Thyroid gland (tissue), 4 donors: ENCODE measurements around the gene ABR. TPM values are rescaled to one million over a fixed set of nuclear protein-coding genes. Genes with fewer than 3 reads are reported as not detected.

Experiments
- DNase-seq, 2 donors: peaks; one replicate each; pipeline ENCODE4 v3.0.0-alpha.2; 2019
- H3K27ac ChIP-seq, 3 donors: fragments of 200-600 bp; sonication (generic); 1 replicate in 2 of 3; 2 replicates in 1 of 3; pipeline ENCODE4 v1.5.1; 2016 to 2019; ENCODE audit warnings: mild to moderate bottlenecking in 1 of 3, moderate library complexity in 1 of 3
- H3K27me3 ChIP-seq: fragments of 200-600 bp; sonication (generic); one replicate; pipeline ENCODE4 v1.5.1; 2019
- H3K36me3 ChIP-seq, 2 donors: fragments of 200-600 bp; sonication (generic); one replicate each; pipeline ENCODE4 v1.5.1; 2016 to 2019
- H3K4me1 ChIP-seq, 2 donors: fragments of 200-600 bp; sonication (generic); one replicate each; pipeline ENCODE4 v1.5.1; 2017 to 2019
- H3K4me3 ChIP-seq, 3 donors: fragments of 200-600 bp; sonication (generic); replicated peaks in 1 of 3; 1 replicate in 2 of 3; 2 replicates in 1 of 3; pipeline ENCODE4 v1.5.1; 2016; ENCODE audit warnings: mild to moderate bottlenecking in 1 of 3
- H3K9me3 ChIP-seq: fragments of 200-600 bp; sonication (generic); one replicate; pipeline ENCODE4 v1.5.1; 2017
- POLR2A ChIP-seq, 2 donors: fragments of 450-650 bp; IDR thresholded peaks; one replicate each; pipeline ENCODE4 v1.6.1; 2017; ENCODE audit warnings: antibody characterized with exemption in 2 of 2, mild to moderate bottlenecking in 2 of 2, moderate library complexity in 1 of 2
- WGBS, 2 donors: methylation state at CpG; one replicate each; pipeline ENCODE4 v1.1.5; 2017; 5-methylcytosine and 5-hydroxymethylcytosine counted together
- intact Hi-C: fragments of 100-400 bp; cut with DNase I; formaldehyde crosslinking; loops from one replicate; pipeline ENCODE4 v1.15.1; 2023
- total RNA-seq, 4 donors: library from RNA; depleted of rRNA; stranded (reverse); fragments of >200 nt; gene quantifications; one replicate each; pipeline ENCODE4 v1.2.3, GENCODE V29; 2016
- TF ChIP-seq, protein P1 (sequence below), 6 experiments: fragments of 200-600 bp in 3 of 6; fragments of 450-650 bp in 3 of 6; sonication (generic) in 3 of 6; IDR thresholded peaks; one replicate each; pipeline ENCODE4 v1.5.1; 2016 to 2019; ENCODE audit warnings: antibody characterized with exemption in 6 of 6, mild to moderate bottlenecking in 2 of 6, inconsistent platforms in 1 of 6, moderate library complexity in 1 of 6

The ABR gene
- total RNA-seq, 4 donors from 2014 or later = 23.7 to 33.7 (median 31.5) TPM

DNA sequence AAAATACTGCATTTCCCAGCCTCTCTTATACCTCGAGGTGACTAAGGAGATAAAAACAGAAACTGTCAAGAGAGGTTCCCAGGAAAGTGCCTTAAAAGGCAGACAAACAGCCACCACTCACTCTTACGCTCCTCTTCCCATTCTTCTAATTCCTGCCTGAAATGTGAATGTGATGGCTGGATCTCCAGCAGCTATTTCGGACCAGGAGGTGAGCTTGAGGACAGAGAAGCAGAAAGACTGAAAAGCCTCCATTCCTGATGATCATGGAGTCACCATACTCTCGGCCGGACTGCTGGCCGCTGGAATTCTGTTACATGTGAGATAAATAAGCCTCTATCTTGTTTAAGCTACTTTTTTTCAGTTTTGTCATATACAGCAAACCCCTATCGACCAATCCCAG, 41.4 kb upstream of the ABR start:
- H3K4me3 ChIP-seq = no peak overlapping the region
- TF ChIP-seq, protein P1, sequence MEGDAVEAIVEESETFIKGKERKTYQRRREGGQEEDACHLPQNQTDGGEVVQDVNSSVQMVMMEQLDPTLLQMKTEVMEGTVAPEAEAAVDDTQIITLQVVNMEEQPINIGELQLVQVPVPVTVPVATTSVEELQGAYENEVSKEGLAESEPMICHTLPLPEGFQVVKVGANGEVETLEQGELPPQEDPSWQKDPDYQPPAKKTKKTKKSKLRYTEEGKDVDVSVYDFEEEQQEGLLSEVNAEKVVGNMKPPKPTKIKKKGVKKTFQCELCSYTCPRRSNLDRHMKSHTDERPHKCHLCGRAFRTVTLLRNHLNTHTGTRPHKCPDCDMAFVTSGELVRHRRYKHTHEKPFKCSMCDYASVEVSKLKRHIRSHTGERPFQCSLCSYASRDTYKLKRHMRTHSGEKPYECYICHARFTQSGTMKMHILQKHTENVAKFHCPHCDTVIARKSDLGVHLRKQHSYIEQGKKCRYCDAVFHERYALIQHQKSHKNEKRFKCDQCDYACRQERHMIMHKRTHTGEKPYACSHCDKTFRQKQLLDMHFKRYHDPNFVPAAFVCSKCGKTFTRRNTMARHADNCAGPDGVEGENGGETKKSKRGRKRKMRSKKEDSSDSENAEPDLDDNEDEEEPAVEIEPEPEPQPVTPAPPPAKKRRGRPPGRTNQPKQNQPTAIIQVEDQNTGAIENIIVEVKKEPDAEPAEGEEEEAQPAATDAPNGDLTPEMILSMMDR (IDR thresholded peaks at IDR 0.05) = no peak
- TF ChIP-seq POLR2A (IDR thresholded peaks at IDR 0.05) = no peak
- WGBS, 2 donors = 80 to 96% methylated on average over 7 of the region's 7 CpGs
- H3K4me1 ChIP-seq = no peaks in the 10 kb centered on the region
- H3K27ac ChIP-seq = no peak overlapping the region
- no peaks in the 10 kb centered on the region for H3K36me3 ChIP-seq
- intact Hi-C loops = no loop called here
- DNase-seq = no peak
- no peaks in the 10 kb centered on the region for H3K9me3 ChIP-seq
- no peaks in the 10 kb centered on the region for H3K27me3 ChIP-seq

DNA sequence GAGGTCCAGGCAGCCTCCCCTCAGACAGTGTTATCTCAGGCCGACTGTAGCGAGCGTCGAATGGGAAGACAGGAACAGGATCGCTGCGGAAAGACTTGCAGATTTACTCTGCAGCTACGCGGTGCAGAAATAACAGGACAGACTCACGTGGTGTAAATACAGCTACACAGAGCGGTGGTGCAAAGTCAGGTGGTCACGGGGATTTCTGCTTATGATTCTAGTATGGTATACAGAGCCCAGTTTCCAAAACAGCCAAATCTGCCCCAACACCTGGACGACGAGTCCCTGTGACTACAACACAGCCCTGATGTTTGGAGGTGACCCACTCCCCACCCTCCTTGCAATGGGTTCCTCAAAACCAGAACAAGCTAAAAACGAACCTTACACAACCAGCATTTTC, 40.6 kb upstream of the ABR start:
- Histone ChIP-seq H3K4me1 (no peaks in the 10 kb centered on the region), H3K27ac (no peak overlapping the region), H3K9me3 (no peaks in the 10 kb centered on the region), H3K27me3 (no peaks in the 10 kb centered on the region), H3K36me3 (no peaks in the 10 kb centered on the region), H3K4me3 (no peak overlapping the region)
- no peak for DNase-seq
- TF ChIP-seq, protein P1 (IDR thresholded peaks at IDR 0.05) = no peak
- no peak for TF ChIP-seq POLR2A (IDR thresholded peaks at IDR 0.05)
- intact Hi-C loops = no loop called here
- 69 to 70% methylated on average over 14 of the region's 14 CpGs for WGBS, 2 donors

DNA sequence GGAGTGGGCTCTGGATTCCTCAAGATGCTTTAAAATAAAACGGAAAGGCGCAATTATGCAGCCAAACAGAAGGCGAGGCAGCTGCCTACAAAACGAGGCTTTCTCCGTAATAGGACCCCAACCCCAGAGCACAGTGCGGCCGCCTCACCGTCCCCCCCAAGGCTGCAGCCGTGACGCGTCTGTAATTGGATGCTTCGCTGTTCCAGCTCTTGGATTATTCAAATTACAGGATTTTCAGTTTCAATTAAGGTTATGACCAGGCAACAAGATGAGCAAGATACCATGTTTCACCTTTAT, 37.3 kb upstream of the ABR start:
- H3K27ac ChIP-seq = no peak overlapping the region
- DNase-seq = no peak

DNA sequence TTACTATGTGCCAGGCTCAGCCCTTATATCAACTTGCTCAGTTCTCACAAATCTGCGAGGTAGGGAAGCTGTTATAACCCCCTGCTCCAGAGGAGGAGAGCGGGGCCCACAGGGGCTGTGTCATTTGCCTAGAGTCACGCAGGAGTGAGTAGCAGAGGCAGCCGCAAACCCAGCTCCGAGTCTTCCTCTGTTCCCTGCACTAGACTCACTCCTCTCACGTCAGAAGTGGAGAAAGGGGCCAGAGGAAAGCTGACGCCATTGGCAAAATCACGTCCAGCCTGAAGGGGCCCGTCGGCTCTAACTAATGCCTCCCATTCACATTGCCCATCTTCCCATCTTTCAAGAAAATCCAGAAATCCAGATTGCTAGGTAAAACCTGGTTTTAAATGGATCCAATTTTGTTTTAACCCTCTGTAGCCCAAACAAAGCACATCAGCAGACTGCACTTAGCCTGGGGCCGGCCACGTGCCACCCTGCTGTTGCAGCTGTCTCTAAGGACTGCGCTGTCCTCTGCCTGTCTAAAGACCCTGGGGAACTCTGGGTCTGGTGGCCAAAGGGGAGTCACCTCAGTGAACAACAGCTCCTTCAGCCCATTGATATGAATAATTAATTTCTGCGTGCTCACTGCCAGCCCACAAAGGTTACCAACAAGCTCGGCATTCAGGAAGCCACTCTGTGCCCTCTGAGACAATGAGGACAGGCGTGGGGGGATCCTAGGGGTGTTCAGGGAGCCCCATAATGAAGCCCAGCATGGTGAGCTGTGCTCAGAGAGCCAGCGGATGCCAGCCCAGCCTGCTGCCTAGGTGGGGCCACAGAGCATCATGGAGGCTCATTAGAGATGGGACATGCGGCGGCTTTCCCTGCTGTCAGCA, 36.7 kb upstream of the ABR start:
- H3K27me3 ChIP-seq = no peaks in the 10 kb centered on the region
- no peak for TF ChIP-seq POLR2A (IDR thresholded peaks at IDR 0.05)
- TF ChIP-seq, protein P1 (IDR thresholded peaks at IDR 0.05) = no peak
- H3K4me1 ChIP-seq = no peaks in the 10 kb centered on the region
- WGBS, 2 donors = 58 to 66% methylated on average over 17 to 19 of the region's 19 CpGs
- no peak overlapping the region for H3K4me3 ChIP-seq
- intact Hi-C loops = no loop called here
- no peaks in the 10 kb centered on the region for H3K36me3 ChIP-seq
- H3K27ac ChIP-seq = no peak overlapping the region
- H3K9me3 ChIP-seq = no peaks in the 10 kb centered on the region
- DNase-seq = no peak

More for the DNA sequence above, 37.3 kb upstream of the ABR start:
- no peaks in the 10 kb centered on the region for H3K36me3 ChIP-seq
- intact Hi-C loops = no loop called here
- H3K27me3 ChIP-seq = no peaks in the 10 kb centered on the region
- 78 to 83% methylated on average over 12 of the region's 12 CpGs for WGBS, 2 donors
- no peaks in the 10 kb centered on the region for H3K4me1 ChIP-seq
- no peak overlapping the region for H3K4me3 ChIP-seq
- TF ChIP-seq, protein P1 (IDR thresholded peaks at IDR 0.05) = no peak
- TF ChIP-seq POLR2A (IDR thresholded peaks at IDR 0.05) = no peak
- H3K9me3 ChIP-seq = no peaks in the 10 kb centered on the region

DNA sequence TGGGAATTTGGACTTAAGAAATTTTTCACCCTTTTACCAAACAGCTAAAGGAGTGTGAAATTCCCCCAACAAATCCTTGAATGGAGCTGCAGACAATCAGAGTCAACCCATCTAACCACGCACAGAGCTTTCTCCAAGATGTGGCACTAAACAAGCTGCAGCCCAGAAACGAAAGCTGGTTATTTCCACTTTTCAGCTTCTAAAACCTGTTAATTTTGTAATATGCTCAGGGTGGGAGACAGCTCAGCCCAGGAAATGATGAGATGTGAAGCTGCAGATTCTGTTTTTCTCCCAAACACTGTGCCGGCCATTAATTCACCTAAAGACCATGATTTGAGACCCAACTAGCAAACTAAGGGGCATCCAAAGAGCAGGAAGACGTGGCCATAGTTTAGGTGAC, 33.2 kb upstream of the ABR start:
- intact Hi-C loops = no loop called here
- Histone ChIP-seq H3K27ac (no peak overlapping the region), H3K27me3 (no peaks in the 10 kb centered on the region), H3K9me3 (no peaks in the 10 kb centered on the region), H3K4me3 (no peak overlapping the region), H3K36me3 (no peaks in the 10 kb centered on the region), H3K4me1 (no peaks in the 10 kb centered on the region)
- no peak for DNase-seq
- TF ChIP-seq POLR2A (IDR thresholded peaks at IDR 0.05) = no peak
- TF ChIP-seq, protein P1 (IDR thresholded peaks at IDR 0.05) = no peak
- WGBS, 2 donors = 63 to 66% methylated on average over 4 of the region's 4 CpGs
